ENCODE results near the gene RASAL3. TPM values are rescaled to one million over a fixed set of nuclear protein-coding genes. Genes with fewer than 3 reads are reported as not detected.

The RASAL3 gene
- total RNA-seq, 1 donor from 2014 or later = 0.14 TPM

GRCh38 chr19:15467734-15468214 is 3.4 kb upstream of the RASAL3 start:
- Histone ChIP-seq H3K4me2 (ENCODE audit: low read length) (no peak overlapping the region), H3K4me1 (ENCODE audit: insufficient read depth, low read length) (peaks cover 7% of the 10 kb centered on the region), H3K9ac (ENCODE audit: low read length) (no peak overlapping the region), H2AFZ (ENCODE audit: low read depth, low read length) (no peak overlapping the region), H3K9me3 (ENCODE audit: insufficient read depth, low read depth, low read length) (peaks cover 4% of the 10 kb centered on the region), H4K20me1 (ENCODE audit: insufficient read depth, low read length) (no peaks in the 10 kb centered on the region), H3K27ac (ENCODE audit: low read depth, low read length) (no peak overlapping the region), H3K4me3 (ENCODE audit: insufficient read depth, low read depth, low read length) (no peak overlapping the region), H3K27me3 (ENCODE audit: insufficient read depth, low read length) (peaks cover 13% of the 10 kb centered on the region), H3K36me3 (ENCODE audit: insufficient read depth, low read length) (no peaks in the 10 kb centered on the region), H3K79me2 (ENCODE audit: insufficient read depth, low read length) (no peaks in the 10 kb centered on the region)
- H3K9me3 Mint-ChIP-seq (ENCODE audit: unreplicated experiment) = peaks cover 8% of the 10 kb centered on the region
- H3K36me3 Mint-ChIP-seq (ENCODE audit: low read depth, unreplicated experiment) = no peaks in the 10 kb centered on the region
- DNase-seq (ENCODE audit: low read depth) (no peak), FAIRE-seq (no peak)
- no peak overlapping the region for H3K4me3 Mint-ChIP-seq (ENCODE audit: unreplicated experiment)
- H3K27ac Mint-ChIP-seq (ENCODE audit: unreplicated experiment) = no peak overlapping the region
- no peaks in the 10 kb centered on the region for H3K4me1 Mint-ChIP-seq (ENCODE audit: low read depth, unreplicated experiment)
- H3K27me3 Mint-ChIP-seq (ENCODE audit: low read depth, unreplicated experiment) = peaks cover 44% of the 10 kb centered on the region
- no peak for TF ChIP-seq EZH2 (IDR thresholded peaks at IDR 0.05; ENCODE audit: insufficient read depth, low read length)
- TF ChIP-seq CTCF (IDR thresholded peaks at IDR 0.05; ENCODE audit: insufficient read depth, low read depth, low read length) = no peak

- no peak overlapping the region for H3K4me3 Mint-ChIP-seq (ENCODE audit: unreplicated experiment)
- no peak overlapping the region for H3K4me3 ChIP-seq (ENCODE audit: insufficient read depth, low read depth, low read length)
- peak overlapping the region; percentile 75 for H3K4me2 ChIP-seq (ENCODE audit: low read length)
- H3K36me3 Mint-ChIP-seq (ENCODE audit: low read depth, unreplicated experiment) = no peaks in the 10 kb centered on the region
- no peaks in the 10 kb centered on the region for H3K4me1 Mint-ChIP-seq (ENCODE audit: low read depth, unreplicated experiment)
- no peaks in the 10 kb centered on the region for H4K20me1 ChIP-seq (ENCODE audit: insufficient read depth, low read length)
- peaks cover 13% of the 10 kb centered on the region for H3K27me3 ChIP-seq (ENCODE audit: insufficient read depth, low read length)
- peaks cover 4% of the 10 kb centered on the region for H3K9me3 ChIP-seq (ENCODE audit: insufficient read depth, low read depth, low read length)
- H3K27ac Mint-ChIP-seq (ENCODE audit: unreplicated experiment) = no peak overlapping the region
- no peaks in the 10 kb centered on the region for H3K79me2 ChIP-seq (ENCODE audit: insufficient read depth, low read length)
- H3K4me1 ChIP-seq (ENCODE audit: insufficient read depth, low read length) = peaks cover 7% of the 10 kb centered on the region
- TF ChIP-seq EZH2 (IDR thresholded peaks at IDR 0.05; ENCODE audit: insufficient read depth, low read length) = no peak
- no peak for TF ChIP-seq CTCF (IDR thresholded peaks at IDR 0.05; ENCODE audit: insufficient read depth, low read depth, low read length)
- peak overlapping the region; percentile 46 for H2AFZ ChIP-seq (ENCODE audit: low read depth, low read length)
- DNase-seq (ENCODE audit: low read depth) (peak; percentile 67), FAIRE-seq (no peak)
- H3K27me3 Mint-ChIP-seq (ENCODE audit: low read depth, unreplicated experiment) = peaks cover 47% of the 10 kb centered on the region
- no peak overlapping the region for H3K27ac ChIP-seq (ENCODE audit: low read depth, low read length)
- no peak overlapping the region for H3K9ac ChIP-seq (ENCODE audit: low read length)
- no peaks in the 10 kb centered on the region for H3K36me3 ChIP-seq (ENCODE audit: insufficient read depth, low read length)
- peaks cover 7% of the 10 kb centered on the region for H3K9me3 Mint-ChIP-seq (ENCODE audit: unreplicated experiment)
Measured at GRCh38 chr19:15466851-15467733, 2.7 kb upstream of the RASAL3 start.
